Lung (tissue), 12 donors: ENCODE measurements around the gene LIPJ. TPM values are rescaled to one million over a fixed set of nuclear protein-coding genes. Genes with fewer than 3 reads are reported as not detected.

ENCODE experiments used
- ATAC-seq: fragments of 200-7000 bp; cut with Tn5 transposase; one replicate; pipeline ENCODE4 v1.9.1; 2020; ENCODE audit warnings: moderate number of reproducible peaks; ENCODE audit not compliant: insufficient read depth, low FRiP score
- DNase-seq, 3 donors: peaks; one replicate each; pipeline ENCODE4 v3.0.0-alpha.2; 2013 to 2017
- H3K27ac ChIP-seq, 2 donors: one replicate each; pipeline ENCODE4 v1.5.1; 2013; ENCODE audit warnings: mild to moderate bottlenecking in 2 of 2, moderate library complexity in 2 of 2, control low read depth in 1 of 2, inconsistent platforms in 1 of 2, low read depth in 1 of 2, low read length in 1 of 2
- H3K27me3 ChIP-seq, 3 donors: one replicate each; pipeline ENCODE4 v1.5.1; 2013; ENCODE audit warnings: low read length in 2 of 3; ENCODE audit not compliant: control insufficient read depth in 3 of 3, insufficient read depth in 3 of 3
- H3K36me3 ChIP-seq, 4 donors: one replicate each; pipeline ENCODE4 v1.5.1; 2013; ENCODE audit warnings: low read length in 4 of 4, mild to moderate bottlenecking in 1 of 4, moderate library complexity in 1 of 4; ENCODE audit not compliant: control insufficient read depth in 4 of 4, insufficient read depth in 4 of 4
- H3K4me1 ChIP-seq, 5 donors: one replicate each; pipeline ENCODE4 v1.5.1; 2013; ENCODE audit warnings: low read length in 5 of 5, mild to moderate bottlenecking in 2 of 5, moderate library complexity in 1 of 5; ENCODE audit not compliant: control insufficient read depth in 5 of 5, insufficient read depth in 5 of 5
- H3K4me3 ChIP-seq: one replicate; pipeline ENCODE4 v1.5.1; 2013; ENCODE audit warnings: mild to moderate bottlenecking, control low read depth, moderate library complexity
- H3K9ac ChIP-seq, 2 donors: one replicate each; pipeline ENCODE4 v1.5.1; 2013; ENCODE audit warnings: low read length in 2 of 2, control low read depth in 1 of 2; ENCODE audit not compliant: insufficient read depth in 1 of 2
- H3K9me3 ChIP-seq, 4 donors: one replicate each; pipeline ENCODE4 v1.5.1; 2013; ENCODE audit warnings: low read length in 3 of 4, mild to moderate bottlenecking in 1 of 4, moderate library complexity in 1 of 4; ENCODE audit not compliant: control insufficient read depth in 4 of 4, insufficient read depth in 3 of 4
- WGBS, 2 donors: extraction: QIAGEN DNeasy Blood & Tissue Kit; methylation state at CpG; one replicate each; pipeline ENCODE4 v1.1.7; 2013; 5-methylcytosine and 5-hydroxymethylcytosine counted together
- polyA plus RNA-seq, 2 donors: library from polyadenylated mRNA; stranded (reverse); fragments of 200-250 nt; gene quantifications; one replicate each; pipeline ENCODE4 v1.2.1, GENCODE V29; 2013
- total RNA-seq, 2 donors: library from RNA; depleted of rRNA in 1 of 2; stranded (reverse); fragments of >200 nt in 1 of 2; gene quantifications; one replicate each; pipeline ENCODE4 v1.2.1, GENCODE V29; 2014 to 2021
- TF ChIP-seq, protein P1 (sequence below): IDR thresholded peaks from 2 replicates; pipeline ENCODE4 v1.5.1; 2012; ENCODE audit warnings: mild to moderate bottlenecking; ENCODE audit errors: control extremely low read depth, extremely low read depth
- donor health status: control.
- donor health status: control.
- donor health status: Bipolar disorder and iron deficiency.
- donor health status: healthy.
- donor health status: DM: yes; HTN: yes; CAD: no.

The LIPJ gene
- total and polyA plus RNA-seq, 4 donors = 0.02 to 0.14 (median 0.12) TPM; not detected in 1

DNA sequence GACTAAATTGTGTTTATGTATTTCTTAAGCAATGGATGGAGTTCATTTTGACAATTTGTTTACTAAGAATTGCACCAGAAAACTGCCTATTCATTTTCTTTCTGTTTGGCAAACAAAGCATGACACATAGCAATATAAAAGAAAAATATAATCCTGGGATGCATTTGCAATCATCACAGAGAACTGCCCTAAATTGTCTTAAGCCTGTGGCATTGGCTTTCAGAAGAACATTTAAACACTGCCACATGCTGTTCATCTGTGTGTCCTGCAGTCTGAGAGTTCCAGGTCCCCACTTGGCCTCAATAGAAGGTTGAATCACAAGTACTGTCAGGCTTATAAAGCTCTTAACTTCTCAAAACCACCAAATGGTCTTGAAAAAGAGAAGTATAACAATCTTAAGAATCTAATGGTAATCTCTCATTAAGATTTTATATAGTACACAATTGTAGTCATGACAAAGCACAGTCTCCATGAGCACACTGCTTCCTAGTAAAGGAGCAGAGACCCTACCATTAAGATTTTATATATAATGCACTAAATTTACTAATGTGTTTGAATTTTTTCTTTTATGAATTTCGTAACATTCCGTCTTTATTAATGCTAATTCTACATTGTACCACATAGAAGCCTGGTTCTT, 33.3 kb upstream of the LIPJ start:
- DNase-seq = peak; percentile 49 to 86 (median 83)
- TF ChIP-seq, protein P1, sequence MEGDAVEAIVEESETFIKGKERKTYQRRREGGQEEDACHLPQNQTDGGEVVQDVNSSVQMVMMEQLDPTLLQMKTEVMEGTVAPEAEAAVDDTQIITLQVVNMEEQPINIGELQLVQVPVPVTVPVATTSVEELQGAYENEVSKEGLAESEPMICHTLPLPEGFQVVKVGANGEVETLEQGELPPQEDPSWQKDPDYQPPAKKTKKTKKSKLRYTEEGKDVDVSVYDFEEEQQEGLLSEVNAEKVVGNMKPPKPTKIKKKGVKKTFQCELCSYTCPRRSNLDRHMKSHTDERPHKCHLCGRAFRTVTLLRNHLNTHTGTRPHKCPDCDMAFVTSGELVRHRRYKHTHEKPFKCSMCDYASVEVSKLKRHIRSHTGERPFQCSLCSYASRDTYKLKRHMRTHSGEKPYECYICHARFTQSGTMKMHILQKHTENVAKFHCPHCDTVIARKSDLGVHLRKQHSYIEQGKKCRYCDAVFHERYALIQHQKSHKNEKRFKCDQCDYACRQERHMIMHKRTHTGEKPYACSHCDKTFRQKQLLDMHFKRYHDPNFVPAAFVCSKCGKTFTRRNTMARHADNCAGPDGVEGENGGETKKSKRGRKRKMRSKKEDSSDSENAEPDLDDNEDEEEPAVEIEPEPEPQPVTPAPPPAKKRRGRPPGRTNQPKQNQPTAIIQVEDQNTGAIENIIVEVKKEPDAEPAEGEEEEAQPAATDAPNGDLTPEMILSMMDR = peak; percentile 74
- H3K9me3 ChIP-seq = peaks cover 0 to 3% (median 0%) of the 10 kb centered on the region in 4 donors
- no peaks in the 10 kb centered on the region for H3K27me3 ChIP-seq
- 76 to 79% methylated on average over 2 of the region's 2 CpGs for WGBS, 2 donors
- ATAC-seq = peak; percentile 69
- H3K27ac ChIP-seq = no peak overlapping the region
- peaks cover 0 to 3% (median 0%) of the 10 kb centered on the region in 4 donors for H3K36me3 ChIP-seq
- peaks cover 0 to 19% (median 0%) of the 10 kb centered on the region in 5 donors for H3K4me1 ChIP-seq
- no peak overlapping the region for H3K4me3 ChIP-seq
- no peak overlapping the region for H3K9ac ChIP-seq

DNA sequence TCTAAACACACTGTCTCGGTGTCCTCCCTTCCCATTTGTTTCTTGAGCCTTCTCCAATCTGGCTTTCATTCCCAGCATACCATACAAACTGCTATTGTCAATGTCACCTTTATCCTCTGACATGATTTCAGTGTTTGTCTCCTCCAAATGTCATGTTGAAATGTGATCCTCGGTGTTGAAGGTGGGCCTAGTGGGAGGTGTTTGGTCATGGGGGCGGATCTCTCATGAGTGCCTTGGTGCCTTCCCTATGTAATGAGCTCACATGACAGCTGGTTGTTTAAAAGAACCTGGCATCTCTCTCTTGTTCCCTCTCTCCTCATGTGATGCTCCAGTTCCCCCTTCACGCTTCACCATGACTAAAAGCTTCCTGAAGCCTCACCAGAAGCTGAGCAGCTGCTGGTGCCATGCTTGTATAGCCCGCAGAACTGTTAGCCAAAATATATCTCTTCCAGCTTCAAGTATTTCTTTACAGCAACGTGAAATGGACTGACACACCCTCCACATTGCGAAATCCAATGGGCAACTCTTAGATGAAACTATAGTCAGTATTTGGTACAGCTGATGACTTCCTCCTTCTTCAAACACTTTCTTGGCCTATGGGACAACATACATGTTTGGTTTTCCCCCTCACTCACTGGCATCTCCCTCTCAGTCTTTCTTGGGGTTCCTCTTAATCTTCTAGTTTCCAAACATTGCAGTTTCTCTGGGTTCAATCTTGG, 31.2 kb upstream of the LIPJ start:
- DNase-seq = no peak
- TF ChIP-seq, protein P1 = no peak
- H3K4me3 ChIP-seq = no peak overlapping the region
- WGBS, 2 donors = 79 to 83% methylated on average over 7 of the region's 7 CpGs
- no peaks in the 10 kb centered on the region for H3K27me3 ChIP-seq
- H3K9ac ChIP-seq = no peak overlapping the region
- H3K36me3 ChIP-seq = peaks cover 0 to 3% (median 0%) of the 10 kb centered on the region in 4 donors
- peaks cover 0 to 3% (median 0%) of the 10 kb centered on the region in 4 donors for H3K9me3 ChIP-seq
- ATAC-seq = no peak
- no peak overlapping the region for H3K27ac ChIP-seq
- peaks cover 0 to 19% (median 0%) of the 10 kb centered on the region in 5 donors for H3K4me1 ChIP-seq

DNA sequence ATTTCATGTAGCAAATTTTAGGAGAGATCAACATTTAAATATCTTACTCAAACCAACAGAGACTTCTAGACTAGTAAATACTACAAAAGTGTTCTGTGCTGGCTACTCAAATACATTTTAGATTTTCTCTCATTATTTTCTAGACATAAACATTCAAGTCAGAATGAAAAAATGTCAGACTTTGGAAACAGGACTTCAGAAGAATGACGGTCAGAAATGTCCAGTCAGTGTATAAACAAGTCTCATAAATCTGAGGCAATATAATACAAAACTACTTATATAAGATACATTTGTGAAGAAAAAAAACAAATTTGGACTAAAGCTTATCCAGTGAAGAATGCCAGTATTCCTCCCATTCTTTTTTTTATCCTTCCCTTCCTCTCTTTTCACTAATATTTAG, 29.3 kb upstream of the LIPJ start:
- H3K4me3 ChIP-seq = no peak overlapping the region
- H3K27me3 ChIP-seq = no peaks in the 10 kb centered on the region
- TF ChIP-seq, protein P1 = no peak
- DNase-seq (no peak), ATAC-seq (no peak)
- H3K36me3 ChIP-seq = peaks cover 0 to 3% (median 0%) of the 10 kb centered on the region in 4 donors
- H3K27ac ChIP-seq = no peak overlapping the region
- H3K9ac ChIP-seq = no peak overlapping the region
- H3K9me3 ChIP-seq = peaks cover 0 to 3% (median 0%) of the 10 kb centered on the region in 4 donors
- 82 to 84% methylated on average over 1 of the region's 1 CpG for WGBS, 2 donors
- peaks cover 0 to 12% (median 0%) of the 10 kb centered on the region in 5 donors for H3K4me1 ChIP-seq
